HG03060 (cell line): ENCODE data around the gene FOS.
"Not testable (repeated sequence)": the region's sequence is repeated elsewhere in the genome, so short reads cannot be mapped to it uniquely, and the experiment has no call there.

Source experiments
- ATAC-seq: cut with Tn5 transposase; IDR thresholded peaks from one replicate; pipeline ENCODE4 v1.9.1; 2021; ENCODE audit warnings: low read depth, moderate number of reproducible peaks; ENCODE audit not compliant: unreplicated experiment

Gene FOS

GRCh38 chr14:75274899-75275569 lies 3.6 kb upstream of the FOS start:
- no peak for ATAC-seq

GRCh38 chr14:75275598-75275997 lies 3.0 kb upstream of the FOS start:
- no peak for ATAC-seq

GRCh38 chr14:75277008-75277814 lies 1.4 kb upstream of the FOS start:
- ATAC-seq, result no peak

DNA sequence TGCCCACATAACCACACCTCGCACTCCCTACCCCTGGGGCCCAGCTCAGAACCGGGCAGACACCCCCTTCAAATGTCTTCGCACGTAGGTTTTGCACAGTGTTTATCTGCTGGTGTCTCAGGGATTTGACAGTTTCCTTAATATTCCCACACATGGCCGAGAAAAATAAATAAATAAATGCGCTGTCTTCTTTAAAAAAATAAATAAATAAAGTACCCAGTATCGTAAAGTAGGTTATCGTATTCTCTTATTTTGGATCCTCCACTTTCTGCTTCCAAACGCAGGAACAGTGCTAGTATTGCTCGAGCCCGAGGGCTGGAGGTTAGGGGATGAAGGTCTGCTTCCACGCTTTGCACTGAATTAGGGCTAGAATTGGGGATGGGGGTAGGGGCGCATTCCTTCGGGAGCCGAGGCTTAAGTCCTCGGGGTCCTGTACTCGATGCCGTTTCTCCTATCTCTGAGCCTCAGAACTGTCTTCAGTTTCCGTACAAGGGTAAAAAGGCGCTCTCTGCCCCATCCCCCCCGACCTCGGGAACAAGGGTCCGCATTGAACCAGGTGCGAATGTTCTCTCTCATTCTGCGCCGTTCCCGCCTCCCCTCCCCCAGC lies 710 bp upstream of the FOS start:
- ATAC-seq, result no peak

DNA sequence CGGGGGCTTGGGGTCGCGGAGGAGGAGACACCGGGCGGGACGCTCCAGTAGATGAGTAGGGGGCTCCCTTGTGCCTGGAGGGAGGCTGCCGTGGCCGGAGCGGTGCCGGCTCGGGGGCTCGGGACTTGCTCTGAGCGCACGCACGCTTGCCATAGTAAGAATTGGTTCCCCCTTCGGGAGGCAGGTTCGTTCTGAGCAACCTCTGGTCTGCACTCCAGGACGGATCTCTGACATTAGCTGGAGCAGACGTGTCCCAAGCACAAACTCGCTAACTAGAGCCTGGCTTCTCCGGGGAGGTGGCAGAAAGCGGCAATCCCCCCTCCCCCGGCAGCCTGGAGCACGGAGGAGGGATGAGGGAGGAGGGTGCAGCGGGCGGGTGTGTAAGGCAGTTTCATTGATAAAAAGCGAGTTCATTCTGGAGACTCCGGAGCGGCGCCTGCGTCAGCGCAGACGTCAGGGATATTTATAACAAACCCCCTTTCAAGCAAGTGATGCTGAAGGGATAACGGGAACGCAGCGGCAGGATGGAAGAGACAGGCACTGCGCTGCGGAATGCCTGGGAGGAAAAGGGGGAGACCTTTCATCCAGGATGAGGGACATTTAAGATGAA lies 630 bp downstream of the FOS start:
- ATAC-seq, result no peak

GRCh38 chr14:75279763-75280290 lies 1.2 kb downstream of the FOS start:
- no peak for ATAC-seq

GRCh38 chr14:75280291-75280830 lies 1.7 kb downstream of the FOS start:
- no peak for ATAC-seq

DNA sequence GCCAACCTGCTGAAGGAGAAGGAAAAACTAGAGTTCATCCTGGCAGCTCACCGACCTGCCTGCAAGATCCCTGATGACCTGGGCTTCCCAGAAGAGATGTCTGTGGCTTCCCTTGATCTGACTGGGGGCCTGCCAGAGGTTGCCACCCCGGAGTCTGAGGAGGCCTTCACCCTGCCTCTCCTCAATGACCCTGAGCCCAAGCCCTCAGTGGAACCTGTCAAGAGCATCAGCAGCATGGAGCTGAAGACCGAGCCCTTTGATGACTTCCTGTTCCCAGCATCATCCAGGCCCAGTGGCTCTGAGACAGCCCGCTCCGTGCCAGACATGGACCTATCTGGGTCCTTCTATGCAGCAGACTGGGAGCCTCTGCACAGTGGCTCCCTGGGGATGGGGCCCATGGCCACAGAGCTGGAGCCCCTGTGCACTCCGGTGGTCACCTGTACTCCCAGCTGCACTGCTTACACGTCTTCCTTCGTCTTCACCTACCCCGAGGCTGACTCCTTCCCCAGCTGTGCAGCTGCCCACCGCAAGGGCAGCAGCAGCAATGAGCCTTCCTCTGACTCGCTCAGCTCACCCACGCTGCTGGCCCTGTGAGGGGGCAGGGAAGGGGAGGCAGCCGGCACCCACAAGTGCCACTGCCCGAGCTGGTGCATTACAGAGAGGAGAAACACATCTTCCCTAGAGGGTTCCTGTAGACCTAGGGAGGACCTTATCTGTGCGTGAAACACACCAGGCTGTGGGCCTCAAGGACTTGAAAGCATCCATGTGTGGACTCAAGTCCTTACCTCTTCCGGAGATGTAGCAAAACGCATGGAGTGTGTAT lies 2.4 kb downstream of the FOS start:
- ATAC-seq, result no peak

DNA sequence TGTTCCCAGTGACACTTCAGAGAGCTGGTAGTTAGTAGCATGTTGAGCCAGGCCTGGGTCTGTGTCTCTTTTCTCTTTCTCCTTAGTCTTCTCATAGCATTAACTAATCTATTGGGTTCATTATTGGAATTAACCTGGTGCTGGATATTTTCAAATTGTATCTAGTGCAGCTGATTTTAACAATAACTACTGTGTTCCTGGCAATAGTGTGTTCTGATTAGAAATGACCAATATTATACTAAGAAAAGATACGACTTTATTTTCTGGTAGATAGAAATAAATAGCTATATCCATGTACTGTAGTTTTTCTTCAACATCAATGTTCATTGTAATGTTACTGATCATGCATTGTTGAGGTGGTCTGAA lies 3.0 kb downstream of the FOS start:
- ATAC-seq, result no peak

DNA sequence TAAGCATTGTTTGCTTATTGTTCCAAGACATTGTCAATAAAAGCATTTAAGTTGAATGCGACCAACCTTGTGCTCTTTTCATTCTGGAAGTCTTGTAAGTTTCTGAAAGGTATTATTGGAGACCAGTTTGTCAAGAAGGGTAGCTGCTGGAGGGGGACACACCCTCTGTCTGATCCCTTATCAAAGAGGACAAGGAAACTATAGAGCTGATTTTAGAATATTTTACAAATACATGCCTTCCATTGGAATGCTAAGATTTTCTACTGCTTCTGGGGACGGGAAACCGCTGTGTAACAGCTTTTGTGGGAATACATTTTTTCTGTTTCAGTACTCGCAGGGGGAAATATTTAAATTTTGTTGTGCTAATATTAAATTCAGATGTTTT lies 3.5 kb downstream of the FOS start:
- ATAC-seq, result no peak

DNA sequence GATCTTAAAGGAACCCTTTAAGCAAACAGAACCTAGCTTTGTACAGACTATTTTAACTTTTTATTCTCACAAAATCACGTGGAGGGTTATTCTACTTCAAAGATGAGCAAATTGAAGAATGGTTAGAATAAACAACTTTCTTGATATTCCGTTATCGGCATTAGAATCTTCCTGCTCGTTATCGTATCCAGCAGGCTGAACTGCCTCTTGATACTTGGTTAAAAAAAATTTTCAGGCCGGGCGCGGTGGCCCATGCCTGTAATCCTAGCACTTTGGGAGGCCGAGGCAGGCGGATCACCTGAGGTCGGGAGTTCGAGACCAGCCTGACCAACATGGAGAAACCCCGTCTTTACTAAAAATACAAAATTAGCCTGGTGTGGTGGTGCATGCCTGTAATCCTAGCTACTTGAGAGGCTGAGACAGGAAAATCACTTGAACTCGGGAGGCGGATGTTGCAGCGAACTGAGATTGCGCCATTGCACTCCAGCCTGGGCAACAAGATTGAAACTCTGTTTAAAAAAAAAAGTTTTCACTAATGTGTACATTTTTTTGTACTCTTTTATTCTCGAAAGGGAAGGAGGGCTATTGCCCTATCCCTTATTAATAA lies 4.0 kb downstream of the FOS start:
- not testable (repeated sequence) for ATAC-seq

DNA sequence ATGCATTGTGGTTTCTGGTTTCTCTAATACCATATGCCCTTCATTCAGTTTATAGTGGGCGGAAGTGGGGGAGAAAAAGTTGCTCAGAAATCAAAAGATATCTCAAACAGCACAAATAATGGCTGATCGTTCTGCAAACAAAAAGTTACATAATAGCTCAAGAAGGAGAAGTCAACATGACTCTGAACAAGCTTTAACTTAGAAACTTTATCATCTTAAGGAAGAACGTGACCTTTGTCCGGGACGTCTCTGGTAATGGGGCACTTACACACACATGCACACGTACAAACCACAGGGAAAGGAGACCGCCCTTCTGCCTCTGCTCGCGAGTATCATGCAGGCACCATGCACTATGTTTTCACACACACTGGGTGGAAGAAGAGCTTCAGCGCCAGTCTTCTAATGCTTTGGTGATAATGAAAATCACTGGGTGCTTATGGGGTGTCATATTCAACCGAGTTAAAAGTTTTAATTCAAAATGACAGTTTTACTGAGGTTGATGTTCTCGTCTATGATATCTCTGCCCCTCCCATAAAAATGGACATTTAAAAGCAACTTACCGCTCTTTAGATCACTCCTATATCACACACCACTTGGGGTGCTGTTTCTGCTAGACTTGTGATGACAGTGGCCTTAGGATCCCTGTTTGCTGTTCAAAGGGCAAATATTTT lies 4.7 kb downstream of the FOS start:
- ATAC-seq, result no peak

DNA sequence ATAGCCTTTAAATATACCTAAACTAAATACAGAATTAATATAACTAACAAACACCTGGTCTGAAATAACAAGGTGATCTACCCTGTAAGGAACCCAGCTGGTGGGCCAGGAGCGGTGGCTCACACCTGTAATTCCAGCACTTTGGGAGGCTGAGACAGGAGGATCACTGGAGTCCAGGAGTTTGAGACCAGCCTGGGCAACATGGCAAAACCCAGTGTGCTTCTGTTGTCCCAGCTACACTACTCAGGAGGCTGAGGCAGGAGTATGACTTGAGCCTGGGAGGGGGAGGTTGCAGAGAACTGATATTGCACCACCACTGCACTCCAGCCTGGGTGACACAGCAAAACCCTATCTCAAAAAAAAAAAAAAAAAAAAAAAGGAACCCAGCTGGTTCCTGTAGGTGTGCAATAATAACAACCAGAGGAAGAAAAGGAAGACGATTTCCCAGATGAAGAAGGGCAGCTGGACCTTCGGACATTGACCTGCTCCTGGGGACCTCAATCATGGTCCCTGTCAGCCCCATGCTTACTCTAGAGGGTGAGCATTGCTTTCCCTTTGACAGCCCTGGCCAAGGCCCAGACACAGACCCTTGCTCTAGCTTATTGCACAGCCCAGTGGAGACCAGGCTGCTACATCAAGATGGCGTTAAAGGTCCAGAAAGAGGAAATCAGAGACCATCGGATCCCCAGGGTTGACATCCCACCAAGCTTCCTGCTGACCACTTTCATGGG lies 5.4 kb downstream of the FOS start:
- ATAC-seq, result no peak

GRCh38 chr14:75285331-75285730 lies 6.7 kb downstream of the FOS start:
- no peak for ATAC-seq

GRCh38 chr14:75286313-75286712 lies 7.7 kb downstream of the FOS start:
- ATAC-seq, result no peak

DNA sequence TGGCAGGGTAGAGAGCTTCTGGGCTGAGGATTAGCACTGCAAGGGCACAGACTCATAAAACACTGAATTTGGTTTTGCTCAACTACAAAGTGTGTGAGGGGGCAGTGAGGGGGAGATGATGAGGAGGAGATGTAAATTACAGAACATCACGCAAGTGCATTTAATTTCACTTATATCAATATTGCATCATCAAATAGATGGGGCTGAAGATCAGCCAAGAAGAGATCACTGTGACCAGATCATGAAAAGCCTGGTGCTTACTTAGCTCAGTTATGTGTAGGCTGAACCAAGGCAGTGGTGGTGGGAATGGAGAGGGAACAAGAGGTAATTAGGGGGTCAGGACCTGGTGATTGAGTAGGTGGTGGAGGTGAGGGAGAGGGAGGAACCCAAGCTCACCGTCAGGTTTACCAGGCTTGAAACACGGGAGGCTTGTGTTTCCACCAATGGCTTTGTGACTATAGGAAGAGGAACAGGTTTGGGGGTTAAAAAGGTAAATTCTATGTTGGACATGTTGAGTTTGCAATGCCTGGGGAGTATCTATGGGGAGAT lies 11.3 kb downstream of the FOS start:
- no peak for ATAC-seq

DNA sequence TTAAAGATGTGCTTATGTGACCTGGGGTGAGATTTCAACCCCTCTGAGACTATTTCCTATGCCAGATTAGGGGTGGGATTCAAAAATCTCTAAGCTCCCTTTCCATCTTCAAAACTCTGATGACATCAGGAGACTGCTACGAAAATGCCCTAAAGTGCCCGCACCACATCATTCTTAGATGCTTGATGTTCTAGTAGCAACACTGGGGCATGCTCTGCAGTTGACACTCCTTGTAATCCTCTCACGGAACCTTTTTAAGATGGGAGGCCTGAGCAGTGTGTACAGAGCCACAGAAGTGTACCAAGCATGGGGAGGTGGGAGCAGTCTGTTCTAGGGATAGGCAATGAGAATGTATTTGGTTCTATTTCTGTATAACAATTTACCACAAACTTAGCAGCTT lies 12.2 kb downstream of the FOS start:
- no peak for ATAC-seq

- no peak for ATAC-seq
Measured at GRCh38 chr14:75291331-75291730, 12.7 kb downstream of the FOS start.
